Measurements from ENCODE around the gene ADSS1.

- no peak for TF ChIP-seq CTCF (IDR thresholded peaks at IDR 0.05)
- TF ChIP-seq POLR2AphosphoS5 (IDR thresholded peaks at IDR 0.05) = no peak
- no peak for TF ChIP-seq EP300 (IDR thresholded peaks at IDR 0.05)
These were observed 47.8 kb upstream of the ADSS1 start for GRCh38 chr14:104676130-104676693.

Measured in suprapubic skin (tissue), 4 donors.